Renal cortex interstitium (tissue), 11 donors: ENCODE results near the gene ARFGEF2. TPM values are rescaled to one million over a fixed set of nuclear protein-coding genes. Genes with fewer than 3 reads are reported as not detected.
A peak's percentile ranks its signal among the peaks of the same experiment; 100 is the strongest.

Experiments
- DNase-seq, 11 donors: peaks; one replicate each; pipeline ENCODE4 v3.0.0-alpha.2; 2013; ENCODE audit warnings: low read depth in 9 of 11, low spot score in 4 of 11; ENCODE audit errors: extremely low read depth in 1 of 11
- polyA plus RNA-seq, 3 donors: library from polyadenylated mRNA; unstranded; fragments of 120-200 nt; gene quantifications; one replicate each; pipeline ENCODE4 v1.2.1, GENCODE V29; 2013; ENCODE audit not compliant: insufficient read length in 3 of 3

ARFGEF2 gene
- polyA plus RNA-seq, 3 donors, result 24.5 to 31.0 (median 28.4) TPM

DNA sequence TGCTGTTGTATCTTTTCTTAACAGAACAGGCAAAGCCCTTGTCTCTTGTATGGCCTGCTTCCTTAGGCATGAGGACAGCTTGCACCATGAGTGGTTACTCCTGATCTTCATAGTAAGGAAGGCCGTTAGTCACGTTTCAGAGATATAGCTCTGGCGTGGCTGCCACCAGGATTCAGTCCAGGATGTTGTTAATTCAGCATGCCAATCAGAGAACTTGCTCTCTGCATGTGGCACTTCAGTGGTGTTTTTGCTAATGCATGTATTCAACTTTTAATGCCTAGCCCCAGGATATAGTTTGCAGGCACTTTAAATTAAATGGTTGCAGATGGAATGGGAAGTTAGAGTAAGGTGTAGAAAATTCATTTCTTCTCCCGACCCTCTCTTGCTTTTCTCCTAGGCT lies 20.0 kb downstream of the ARFGEF2 start:
- no peak for DNase-seq

DNA sequence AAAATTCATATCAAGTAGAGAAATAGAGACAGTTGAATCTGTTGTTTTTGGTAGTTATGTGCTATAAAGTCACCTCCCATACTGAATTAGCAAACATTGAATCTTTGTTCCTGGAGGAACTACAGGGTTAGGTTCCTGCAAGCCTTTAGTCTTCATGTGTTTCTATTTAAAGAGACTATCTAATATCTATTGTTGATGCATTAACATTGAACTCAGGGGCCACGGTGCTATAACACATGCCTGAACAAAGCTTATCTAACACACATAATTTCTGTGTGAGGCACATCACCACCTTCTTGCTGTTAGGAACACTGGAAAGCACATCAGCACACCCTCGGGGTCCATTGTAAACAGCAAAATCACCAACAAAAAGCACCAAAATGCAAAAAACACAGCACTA lies 21.2 kb downstream of the ARFGEF2 start:
- DNase-seq, result no peak

DNA sequence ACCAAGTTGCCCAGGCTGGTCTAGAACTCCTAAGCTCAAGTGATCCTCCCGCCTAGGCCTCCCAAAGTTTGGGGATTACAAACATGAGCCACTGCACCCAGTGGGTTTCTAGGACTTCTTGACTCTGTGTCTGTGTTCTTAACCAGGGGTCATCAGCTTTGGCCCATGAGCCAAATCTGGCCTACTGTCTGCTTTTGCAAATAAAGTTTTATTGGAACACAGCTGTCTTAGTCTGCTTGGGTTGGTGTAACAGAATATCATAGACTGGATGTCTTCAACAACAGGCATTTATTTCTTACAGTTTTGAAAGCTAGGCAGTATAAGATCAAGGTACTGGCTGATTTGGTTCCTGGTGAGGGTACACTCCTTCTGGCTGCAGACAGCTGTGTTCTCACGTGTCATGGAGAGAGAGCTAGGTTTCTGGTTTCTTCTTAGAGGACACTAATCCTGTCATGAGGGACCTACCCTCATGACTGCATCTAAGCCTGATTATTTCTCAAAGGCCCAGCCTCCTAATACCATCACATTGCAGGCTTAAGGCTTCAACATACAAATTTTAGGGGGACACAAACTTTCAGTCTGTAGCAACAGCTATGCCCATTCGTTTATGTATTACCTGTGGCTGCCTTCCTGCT lies 23.3 kb downstream of the ARFGEF2 start:
- no peak for DNase-seq

DNA sequence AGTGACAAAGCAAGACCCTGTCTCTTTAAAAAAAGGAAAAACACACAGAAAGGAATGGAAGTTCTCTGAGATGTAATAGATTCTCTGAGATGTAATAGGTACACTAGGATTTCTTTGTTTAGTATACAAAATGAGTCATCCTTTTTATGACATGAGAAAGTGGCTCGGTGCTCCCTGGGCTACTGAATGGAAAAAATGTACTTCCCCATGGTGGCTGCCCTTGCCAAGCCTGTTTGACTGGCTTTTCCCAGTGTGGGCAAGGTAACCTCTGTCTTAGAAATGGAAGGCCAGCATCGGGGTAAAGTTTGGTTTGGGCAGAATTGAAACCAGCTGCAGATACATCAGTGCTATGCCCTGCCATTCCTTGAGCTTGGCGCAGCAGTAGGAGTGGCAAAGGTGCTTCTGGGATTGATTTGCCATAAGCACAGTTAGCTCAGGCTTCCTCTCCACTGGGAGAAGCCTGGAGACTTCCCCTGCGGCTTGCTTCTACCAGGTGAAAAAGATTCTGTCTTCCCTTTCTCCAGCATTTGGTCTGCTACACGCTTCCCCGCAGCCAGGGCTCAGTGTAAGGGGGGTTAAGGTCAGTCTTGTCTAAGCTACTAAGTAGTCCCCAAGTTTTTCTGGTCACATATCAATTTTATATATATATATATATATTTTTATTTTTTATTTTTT lies 24.5 kb downstream of the ARFGEF2 start:
- DNase-seq, result peak in 3 of 11 donors; percentile 26 to 28 (median 27)

DNA sequence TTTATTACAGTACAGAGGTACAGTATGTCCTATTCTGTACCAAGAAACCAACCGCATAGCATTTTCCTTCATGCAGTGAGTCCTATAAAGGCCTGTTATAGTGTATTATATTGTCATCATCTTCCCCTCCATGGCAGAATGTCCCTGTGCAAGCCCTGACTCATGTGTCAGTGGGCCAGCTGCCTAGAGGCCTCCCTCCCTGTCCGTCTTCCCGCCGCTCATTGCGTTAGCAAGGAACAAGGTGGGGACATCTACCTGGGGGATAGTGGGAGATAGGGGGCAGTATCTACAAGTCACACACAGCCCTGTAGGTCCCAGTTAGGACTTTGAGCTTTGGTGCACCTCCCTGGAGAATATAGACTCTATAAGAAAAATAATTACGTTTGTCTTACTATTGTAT lies 27.1 kb downstream of the ARFGEF2 start:
- DNase-seq, result no peak

DNA sequence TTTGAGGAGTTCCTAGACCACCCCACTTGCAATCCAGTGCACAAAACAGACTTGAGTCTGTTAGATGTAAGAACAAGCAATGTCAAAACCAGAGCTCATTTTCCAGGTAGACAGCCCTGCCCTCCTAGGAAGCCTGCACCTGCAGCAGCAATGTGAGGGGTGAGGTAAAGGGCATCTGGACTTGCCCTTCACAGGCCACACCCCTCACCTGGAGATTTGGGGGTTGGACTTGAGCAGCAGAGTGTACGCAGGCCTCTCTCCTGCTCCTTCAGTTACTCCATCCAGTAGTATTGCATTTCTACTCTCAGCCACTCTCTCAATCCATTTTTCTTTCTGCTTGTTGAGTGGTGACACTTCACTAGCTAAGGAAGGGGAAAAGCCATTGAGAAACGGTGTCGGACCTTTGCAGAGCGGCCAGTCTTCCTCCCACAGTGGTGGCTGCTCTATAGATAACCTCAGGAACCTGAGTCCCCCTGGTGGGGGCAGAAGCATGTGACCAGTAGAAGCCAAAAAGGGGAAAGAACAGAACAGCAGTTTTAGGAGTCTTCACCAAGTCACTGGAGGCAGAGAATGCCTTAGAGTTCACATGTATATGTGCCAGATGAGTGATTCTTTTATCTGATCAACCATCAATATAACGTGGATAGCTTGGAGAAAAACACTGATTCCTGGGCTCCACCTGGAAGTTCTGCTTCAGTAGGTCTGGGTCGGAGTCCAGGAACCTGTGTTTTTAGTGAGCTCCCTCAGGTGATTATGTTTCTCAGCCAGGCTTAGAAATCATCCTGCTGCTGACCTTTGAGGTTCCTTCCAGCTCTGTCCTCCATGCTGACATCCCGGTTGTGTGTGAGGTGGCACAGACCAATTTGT lies 28.0 kb downstream of the ARFGEF2 start:
- DNase-seq, result no peak

DNA sequence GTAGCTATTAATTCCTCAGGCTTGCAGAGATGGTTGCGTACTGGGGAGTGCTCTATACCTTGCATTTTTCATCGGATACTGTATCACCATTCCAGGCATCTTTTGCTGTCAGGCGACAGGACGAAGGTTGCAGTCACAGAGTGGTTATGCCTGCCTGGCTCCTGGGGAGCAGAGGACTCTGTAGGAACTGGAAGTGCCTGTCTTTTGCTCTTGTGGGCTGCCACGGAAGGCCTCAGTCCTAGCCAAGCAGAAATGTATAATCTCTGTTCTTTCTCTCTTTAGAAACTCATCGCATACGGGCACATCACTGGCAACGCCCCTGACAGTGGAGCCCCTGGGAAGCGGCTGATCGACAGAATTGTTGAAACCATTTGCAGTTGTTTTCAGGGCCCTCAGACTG lies 29.5 kb downstream of the ARFGEF2 start:
- DNase-seq, result no peak

DNA sequence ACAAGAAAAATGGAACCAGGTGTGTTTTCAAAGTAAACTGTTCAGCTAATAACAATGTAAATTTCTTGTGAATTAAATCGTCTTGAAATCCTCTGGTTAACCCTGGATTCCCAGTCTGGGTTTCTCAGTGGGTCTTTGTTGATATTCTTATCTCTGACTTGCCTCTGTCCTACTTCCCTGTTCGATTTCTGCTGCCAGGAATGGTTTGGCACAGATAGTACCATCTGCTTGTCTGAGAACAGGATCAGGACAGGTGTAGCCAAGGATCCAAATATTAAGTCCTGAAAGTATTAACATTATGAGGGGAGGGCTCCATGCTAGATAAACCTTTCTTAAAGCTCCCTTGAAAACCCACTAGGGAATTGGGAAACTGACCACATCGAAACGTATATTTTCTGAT lies 30.1 kb downstream of the ARFGEF2 start:
- DNase-seq, result no peak

DNA sequence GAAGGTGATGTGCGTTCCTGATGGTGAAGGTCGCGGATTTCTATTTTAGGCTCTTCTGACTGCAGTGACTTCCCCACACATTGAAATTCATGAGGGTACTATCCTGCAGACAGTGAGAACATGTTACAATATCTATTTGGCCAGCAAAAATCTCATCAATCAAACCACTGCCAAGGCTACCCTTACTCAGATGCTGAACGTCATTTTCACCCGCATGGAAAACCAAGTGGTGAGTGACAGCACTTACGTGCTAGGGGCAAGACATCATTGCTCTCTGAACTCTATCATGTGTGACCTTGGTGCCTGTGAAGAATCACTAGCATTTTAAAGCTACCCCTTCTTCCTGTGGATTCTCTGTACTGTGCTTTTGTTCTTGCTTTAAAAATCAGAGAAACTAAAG lies 31.1 kb downstream of the ARFGEF2 start:
- DNase-seq, result no peak

DNA sequence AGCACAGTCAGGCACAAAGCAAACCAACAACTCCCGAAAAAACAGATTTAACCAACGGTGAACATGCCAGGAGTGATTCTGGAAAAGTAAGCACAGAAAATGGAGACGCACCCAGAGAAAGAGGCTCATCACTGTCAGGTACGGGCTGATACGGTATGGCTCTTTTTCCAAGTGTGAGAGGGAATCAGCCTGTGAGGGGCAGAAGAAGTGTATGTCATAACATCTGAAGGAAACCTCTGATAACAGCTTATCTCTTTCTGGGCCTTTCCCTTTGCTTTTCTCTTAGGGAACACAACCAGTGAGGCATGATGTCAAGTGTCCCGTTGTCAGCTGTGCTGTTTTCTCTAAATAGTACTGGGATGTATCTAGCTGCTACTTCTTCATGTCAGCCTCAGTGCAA lies 32.1 kb downstream of the ARFGEF2 start:
- DNase-seq, result no peak

DNA sequence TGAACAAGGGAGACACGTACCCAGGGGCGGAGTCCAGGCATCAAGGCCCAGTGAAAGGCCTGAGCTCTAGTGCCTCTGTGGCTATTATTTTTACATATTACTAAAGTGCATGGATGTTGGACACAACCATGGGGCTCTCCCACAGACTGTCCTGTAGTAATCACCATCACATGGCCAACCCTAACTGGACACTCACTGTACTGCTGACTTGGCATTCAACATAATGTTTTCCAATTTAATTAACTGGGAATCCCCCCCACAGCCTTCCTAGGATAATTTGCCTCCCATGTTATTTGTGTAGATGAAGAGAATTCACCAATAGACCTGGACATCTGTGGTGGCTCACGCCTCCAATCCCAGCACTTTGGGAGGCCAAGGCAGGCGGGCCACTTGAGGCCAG lies 34.5 kb downstream of the ARFGEF2 start:
- DNase-seq, result peak in 1 of 11 donors; percentile 17

DNA sequence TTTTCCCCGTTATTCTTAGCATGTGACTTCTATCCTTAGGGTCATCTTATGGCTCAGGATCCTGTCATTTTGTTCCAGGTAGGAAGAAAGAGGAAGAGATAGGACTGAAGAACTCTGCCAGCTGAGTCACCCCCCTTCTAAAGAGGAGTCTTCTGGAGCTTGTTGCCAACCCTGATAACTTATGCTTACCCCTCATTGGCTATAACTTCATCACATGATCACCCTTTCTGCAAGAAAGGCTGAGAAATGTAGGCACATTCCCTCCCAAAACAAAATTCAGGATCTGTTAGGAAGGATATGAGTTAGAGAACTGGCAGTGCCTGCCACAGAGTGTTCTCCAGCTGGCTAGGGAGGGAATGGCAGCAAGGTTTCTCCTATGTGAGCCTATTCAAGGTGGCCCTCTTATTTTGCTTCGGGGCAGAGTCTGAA lies 35.6 kb downstream of the ARFGEF2 start:
- DNase-seq, result no peak

DNA sequence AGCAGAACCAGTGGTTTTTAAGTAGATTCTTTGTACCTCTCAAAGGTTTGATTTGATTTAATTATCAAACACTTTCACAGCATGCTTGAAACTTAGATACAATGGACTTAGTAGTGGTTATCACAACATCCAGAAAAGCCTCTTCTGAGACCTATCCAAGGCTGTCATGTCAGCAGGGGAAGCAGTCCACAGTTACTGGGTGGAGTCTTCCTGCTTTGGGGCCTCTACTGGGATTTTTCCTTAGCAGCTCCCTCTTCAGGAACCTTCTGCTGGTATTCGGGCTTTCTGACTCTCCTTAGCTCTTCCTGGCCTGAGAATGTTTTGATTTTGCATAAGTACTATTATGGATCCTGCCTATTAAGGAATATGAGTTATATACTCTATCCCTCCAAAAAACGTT lies 36.0 kb downstream of the ARFGEF2 start:
- DNase-seq, result no peak

DNA sequence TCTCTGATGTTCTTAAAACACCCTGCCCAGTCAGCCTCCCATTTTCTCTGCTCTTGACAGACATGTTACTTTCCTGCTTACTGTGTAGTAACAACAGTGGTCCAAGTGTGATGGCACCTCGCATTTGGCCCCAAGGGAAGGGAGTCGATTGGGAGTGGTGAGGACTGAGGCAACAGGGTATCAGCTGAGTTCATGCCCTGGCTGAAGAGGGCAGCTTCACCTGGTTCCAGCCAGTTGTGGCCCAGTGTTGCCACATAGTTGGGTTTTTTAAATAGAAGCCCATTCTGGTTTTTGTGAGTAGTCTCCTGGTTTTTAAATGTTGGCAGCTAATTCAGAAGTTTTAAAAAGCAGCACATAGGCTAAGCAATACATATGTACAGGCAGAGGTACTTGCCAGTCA lies 37.2 kb downstream of the ARFGEF2 start:
- DNase-seq, result no peak

DNA sequence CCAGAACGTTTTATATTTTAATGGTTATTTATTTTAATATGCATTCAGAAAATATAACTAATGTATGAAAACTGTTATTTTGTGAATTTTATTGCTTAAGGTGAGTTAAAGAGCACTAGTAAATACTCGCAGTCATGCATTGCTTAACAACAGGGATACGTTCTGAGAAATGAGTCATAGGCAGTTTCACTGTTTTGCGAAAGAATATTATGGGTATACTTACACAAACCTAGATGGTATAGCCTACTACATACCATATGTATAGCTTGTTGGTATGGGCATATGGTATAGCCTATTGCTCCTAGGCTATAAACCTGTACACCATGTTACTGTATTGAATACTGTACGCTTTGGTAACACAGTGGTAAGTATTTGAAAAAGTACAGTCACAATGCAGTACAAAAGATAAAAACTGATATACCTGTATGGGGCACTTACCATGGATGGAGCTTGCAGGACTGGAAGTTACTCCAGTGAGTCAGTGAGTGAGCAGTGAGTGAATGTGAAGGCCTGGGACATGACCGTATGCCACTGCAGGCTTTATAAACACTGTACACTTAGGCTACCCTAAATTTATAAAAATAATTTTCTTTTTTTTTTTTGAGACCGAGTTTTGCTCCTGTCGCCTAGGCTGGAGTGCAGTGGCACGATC lies 38.5 kb downstream of the ARFGEF2 start:
- no peak for DNase-seq

DNA sequence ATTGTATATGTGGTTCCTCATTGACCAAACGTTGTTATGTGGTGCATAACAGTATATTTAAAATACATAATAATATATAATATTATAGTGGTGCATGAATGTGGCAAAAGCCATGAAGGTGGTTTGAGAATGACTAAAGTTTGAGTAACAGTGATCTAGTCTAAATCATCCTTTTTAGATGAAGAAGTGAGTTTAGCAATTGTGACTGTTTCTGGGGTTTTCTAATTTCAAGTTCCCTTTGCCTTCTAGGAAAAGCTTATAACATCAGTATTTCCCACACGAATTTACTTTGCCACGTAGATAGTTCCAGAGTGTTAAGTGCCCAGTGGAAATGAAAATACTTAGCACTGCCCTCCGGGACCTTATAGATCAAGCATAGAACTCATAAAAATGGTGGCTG lies 40.9 kb downstream of the ARFGEF2 start:
- no peak for DNase-seq

DNA sequence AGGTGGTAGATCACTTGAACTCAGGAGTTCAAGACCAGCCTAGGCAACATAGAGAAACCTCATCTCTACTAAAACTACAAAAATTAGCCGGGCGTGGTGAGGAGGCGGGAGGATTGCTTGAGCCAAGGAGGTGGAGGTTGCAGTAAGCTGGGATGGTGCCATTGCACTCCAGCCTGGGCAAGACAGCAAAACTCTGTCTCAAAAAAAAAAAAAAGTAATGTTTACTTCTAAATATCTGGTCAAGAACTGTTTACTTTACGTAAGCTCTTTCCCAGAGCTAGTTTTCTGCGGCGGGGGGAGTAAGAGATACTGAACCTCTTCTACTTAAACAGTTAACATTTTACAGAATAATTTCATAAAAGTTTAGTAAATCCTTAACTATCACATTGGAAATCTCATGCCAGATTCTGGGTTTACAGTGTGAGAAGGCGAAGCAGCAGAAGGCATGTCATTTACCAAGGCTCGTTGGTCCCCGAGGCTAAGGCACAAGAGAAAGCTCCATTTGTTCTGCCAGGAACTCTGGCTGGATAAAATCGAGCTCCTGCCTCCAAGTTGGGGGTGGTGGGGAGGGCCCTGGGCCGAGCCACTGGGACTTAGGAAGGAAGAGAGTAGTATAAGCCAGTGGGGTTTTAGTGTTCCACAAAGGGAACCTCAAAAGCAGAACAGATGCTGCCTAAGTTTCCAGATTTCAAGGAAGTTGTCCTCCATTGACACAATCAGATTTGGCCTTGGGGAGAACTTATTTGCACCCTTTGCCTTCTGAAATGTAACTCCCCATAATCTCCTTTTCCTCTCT lies 41.7 kb downstream of the ARFGEF2 start:
- DNase-seq, result no peak

DNA sequence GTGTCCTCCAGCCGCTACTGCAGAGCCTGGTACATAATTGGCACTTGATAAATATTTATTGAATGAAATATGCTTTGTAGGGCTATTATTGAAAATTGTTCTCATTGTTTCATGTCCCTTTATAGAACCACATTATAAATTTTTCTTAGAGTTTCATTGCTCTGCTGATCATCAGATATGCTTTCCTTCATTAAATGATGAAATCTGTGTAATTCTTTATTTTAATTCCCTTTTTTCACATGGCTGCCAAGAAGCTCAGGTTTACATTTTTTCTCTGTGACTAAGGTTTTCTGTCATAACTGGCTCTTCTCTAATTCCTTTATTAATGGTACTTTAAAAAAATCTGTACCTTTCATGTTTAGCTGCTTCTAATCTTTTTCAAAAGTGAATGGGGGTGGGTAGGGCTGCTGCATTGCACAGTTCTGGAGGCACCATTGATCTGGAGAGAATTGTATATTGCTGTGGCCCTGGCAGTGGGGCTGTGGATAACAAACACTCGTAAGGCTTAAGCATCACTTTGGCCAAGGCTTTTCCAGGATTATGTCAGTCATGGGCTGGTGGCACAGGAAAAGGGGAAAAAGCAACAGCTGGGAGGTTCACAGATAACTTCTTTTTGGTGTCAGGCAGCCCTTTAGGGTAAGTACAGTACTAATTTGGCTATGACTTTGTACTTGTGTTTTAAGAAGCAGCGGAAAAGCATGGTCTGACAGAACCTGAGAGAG lies 43.8 kb downstream of the ARFGEF2 start:
- DNase-seq, result no peak
